ENCODE measurements around the gene ITFG2.

Gene ITFG2

DNA sequence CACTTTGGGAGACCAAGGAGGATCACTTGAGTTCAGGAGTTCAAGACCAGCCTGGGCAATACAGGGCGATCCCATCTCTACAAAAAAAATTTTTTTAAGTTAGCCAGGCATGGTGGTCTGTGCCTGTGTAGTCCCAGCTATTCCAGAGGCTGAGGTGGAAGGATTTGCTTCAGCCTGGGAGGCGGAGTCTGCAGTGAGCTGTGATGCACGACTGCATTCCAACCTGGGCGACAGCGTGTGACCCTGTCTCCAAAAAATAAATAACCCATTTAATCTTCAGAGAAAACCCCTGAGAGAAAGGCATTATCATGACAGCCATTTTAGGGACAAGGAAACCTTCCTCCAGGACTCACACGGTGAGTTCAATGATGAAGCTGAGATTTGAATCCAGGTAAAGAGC is 21.4 kb upstream of the ITFG2 start:
- peaks cover under 1% of the 10 kb centered on the region for H3K4me1 Mint-ChIP-seq
- DNase-seq (no peak), ATAC-seq (no peak)
- no peak overlapping the region for H3K27ac Mint-ChIP-seq
- H3K4me3 Mint-ChIP-seq = no peak overlapping the region
- H3K9me3 Mint-ChIP-seq = no peaks in the 10 kb centered on the region
- peaks cover 6% of the 10 kb centered on the region for H3K27me3 Mint-ChIP-seq

- H3K27me3 Mint-ChIP-seq = peaks cover 6% of the 10 kb centered on the region
- no peak for DNase-seq
- H3K9me3 Mint-ChIP-seq = no peaks in the 10 kb centered on the region
- no peak for ATAC-seq
- H3K4me3 Mint-ChIP-seq = peak overlapping the region in 1 of 2 donors; percentile 79
- peaks cover 19% of the 10 kb centered on the region for H3K4me1 Mint-ChIP-seq
- no peak overlapping the region for H3K27ac Mint-ChIP-seq
These were observed 19.6 kb upstream of the ITFG2 start for GRCh38 chr12:2792671-2793500.

GRCh38 chr12:2793561-2793960 is 18.9 kb upstream of the ITFG2 start:
- peaks cover 26% of the 10 kb centered on the region for H3K4me1 Mint-ChIP-seq
- H3K27ac Mint-ChIP-seq = no peak overlapping the region
- no peaks in the 10 kb centered on the region for H3K9me3 Mint-ChIP-seq
- no peak for ATAC-seq
- no peak for DNase-seq
- peak overlapping the region; percentile 79 to 84 for H3K4me3 Mint-ChIP-seq
- H3K27me3 Mint-ChIP-seq = no peaks in the 10 kb centered on the region

- Mint-ChIP-seq H3K4me1 (peaks cover 28% of the 10 kb centered on the region), H3K9me3 (no peaks in the 10 kb centered on the region), H3K27ac (peak overlapping the region in 1 of 2 donors; percentile 76), H3K27me3 (no peaks in the 10 kb centered on the region), H3K4me3 (peak overlapping the region; percentile 79 to 84)
- ATAC-seq (peak; percentile 21), DNase-seq (peak; percentile 19 to 30)
These were observed 18.2 kb upstream of the ITFG2 start for GRCh38 chr12:2794191-2794735.

DNA sequence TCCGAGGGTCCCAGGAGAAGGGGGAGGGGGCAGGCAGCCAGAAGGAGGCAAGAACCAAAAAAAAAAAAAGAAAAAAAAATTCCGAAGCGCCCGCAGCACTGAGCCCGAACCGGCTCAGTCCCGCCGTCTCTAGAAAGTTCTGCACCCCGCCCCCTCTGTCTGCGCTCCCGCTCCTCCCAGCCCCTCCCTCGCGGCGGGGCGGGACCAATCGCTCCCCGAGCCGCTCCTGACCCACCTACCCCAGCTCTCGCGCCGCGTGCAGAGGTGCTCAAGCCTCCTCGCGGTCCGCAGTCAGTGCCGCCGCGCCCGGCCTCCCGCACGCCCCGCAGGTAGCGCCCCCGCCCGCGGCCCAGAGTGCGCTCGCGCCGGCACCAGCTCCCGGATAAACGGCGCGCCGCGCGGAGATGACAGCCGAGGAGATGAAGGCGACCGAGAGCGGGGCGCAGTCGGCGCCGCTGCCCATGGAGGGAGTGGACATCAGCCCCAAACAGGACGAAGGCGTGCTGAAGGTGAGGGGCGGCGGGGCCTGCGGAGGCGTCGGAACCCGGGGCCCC is 17.7 kb upstream of the ITFG2 start, which contains the start of gene FKBP4:
FKBP4 (plus strand) TSS at position 235 of the 554 bp plus-strand sequence; CDS start at position 405, 170 bp downstream.
- peak within 1 kb of the TSS; percentile 85 to 93 for H3K4me3 Mint-ChIP-seq
- H3K4me1 Mint-ChIP-seq = peaks cover 32% of the 10 kb centered on the region
- H3K27ac Mint-ChIP-seq = peak within 1 kb of the TSS; percentile 76 to 92
- H3K27me3 Mint-ChIP-seq = no peaks in the 10 kb centered on the region
- DNase-seq (peak; percentile 84 to 87), ATAC-seq (peak; percentile 91)
- no peaks in the 10 kb centered on the region for H3K9me3 Mint-ChIP-seq

GRCh38 chr12:2795291-2796186 is 16.9 kb upstream of the ITFG2 start:
- Mint-ChIP-seq H3K4me3 (peak overlapping the region; percentile 85 to 93), H3K27me3 (no peaks in the 10 kb centered on the region), H3K27ac (peak overlapping the region; percentile 92 to 93), H3K9me3 (no peaks in the 10 kb centered on the region), H3K4me1 (peaks cover 39% of the 10 kb centered on the region)
- DNase-seq = peak; percentile 73
- peak; percentile 79 for ATAC-seq

DNA sequence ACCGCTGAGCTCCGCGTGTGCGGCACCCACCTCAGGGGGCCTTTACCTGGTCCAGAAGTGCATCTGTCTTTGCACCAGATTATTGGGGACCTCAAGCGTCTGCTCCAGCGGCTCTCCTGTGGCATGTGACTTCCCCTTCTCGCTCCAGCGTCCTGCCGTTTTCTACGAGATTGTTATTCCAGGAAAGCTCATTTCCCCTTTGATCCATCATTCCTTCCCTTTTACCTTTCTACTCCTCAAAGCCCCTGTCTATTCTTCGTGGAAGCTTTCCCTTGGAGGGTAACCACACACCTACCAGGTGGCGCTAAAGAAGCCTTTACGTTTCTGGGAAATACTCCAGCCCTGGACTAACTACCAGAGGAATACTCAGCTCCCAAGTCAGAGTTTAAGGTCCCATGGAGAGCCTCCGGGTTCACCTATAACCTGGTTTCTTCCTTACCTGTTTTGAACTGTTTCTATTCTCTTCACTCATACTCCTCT is 16.2 kb upstream of the ITFG2 start:
- no peak for DNase-seq
- Mint-ChIP-seq H3K27ac (peak overlapping the region; percentile 92 to 93), H3K9me3 (no peaks in the 10 kb centered on the region), H3K4me3 (peak overlapping the region; percentile 85 to 93), H3K27me3 (no peaks in the 10 kb centered on the region), H3K4me1 (peaks cover 45% of the 10 kb centered on the region)
- ATAC-seq = peak; percentile 2

GRCh38 chr12:2797721-2798418 is 14.6 kb upstream of the ITFG2 start:
- peaks cover 45% of the 10 kb centered on the region for H3K4me1 Mint-ChIP-seq
- H3K27ac Mint-ChIP-seq = no peak overlapping the region
- ATAC-seq = no peak
- no peak for DNase-seq
- peak overlapping the region; percentile 45 to 85 for H3K4me3 Mint-ChIP-seq
- H3K27me3 Mint-ChIP-seq = no peaks in the 10 kb centered on the region
- H3K9me3 Mint-ChIP-seq = no peaks in the 10 kb centered on the region

- Mint-ChIP-seq H3K4me1 (peaks cover 50% of the 10 kb centered on the region), H3K9me3 (no peaks in the 10 kb centered on the region), H3K27ac (peak overlapping the region; percentile 24 to 80), H3K4me3 (no peak overlapping the region), H3K27me3 (no peaks in the 10 kb centered on the region)
- ATAC-seq = no peak
- no peak for DNase-seq
These were observed 12.4 kb upstream of the ITFG2 start for GRCh38 chr12:2800046-2800570.

DNA sequence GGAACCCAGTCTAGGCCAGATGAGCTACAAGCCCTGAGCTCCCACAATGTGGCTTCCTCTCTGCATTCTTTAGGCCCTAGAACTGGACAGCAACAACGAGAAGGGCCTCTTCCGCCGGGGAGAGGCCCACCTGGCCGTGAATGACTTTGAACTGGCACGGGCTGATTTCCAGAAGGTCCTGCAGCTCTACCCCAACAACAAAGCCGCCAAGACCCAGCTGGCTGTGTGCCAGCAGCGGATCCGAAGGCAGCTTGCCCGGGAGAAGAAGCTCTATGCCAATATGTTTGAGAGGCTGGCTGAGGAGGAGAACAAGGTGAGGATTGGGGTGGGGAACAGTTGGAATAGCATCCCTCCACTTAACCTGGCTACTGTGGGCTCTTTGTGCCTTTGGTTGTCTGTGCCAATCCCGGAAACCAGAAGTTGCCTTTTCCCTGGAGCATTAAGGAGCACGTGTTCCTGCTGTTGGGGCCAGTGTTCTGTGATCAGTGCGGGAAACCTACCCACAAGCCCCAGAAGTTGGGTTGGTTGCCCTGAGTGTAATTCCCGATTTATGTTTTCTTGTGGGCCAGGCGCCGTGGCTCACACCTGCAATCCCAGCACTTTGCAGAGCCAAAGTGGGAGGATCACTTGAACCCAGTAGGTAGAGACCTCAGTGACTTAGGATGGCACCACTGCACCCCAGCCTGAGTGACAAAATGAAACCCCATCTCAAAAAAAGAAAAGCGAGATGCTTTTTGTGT is 11.3 kb upstream of the ITFG2 start:
- H3K4me1 Mint-ChIP-seq = peaks cover 48% of the 10 kb centered on the region
- H3K4me3 Mint-ChIP-seq = no peak overlapping the region
- H3K27me3 Mint-ChIP-seq = no peaks in the 10 kb centered on the region
- DNase-seq (no peak), ATAC-seq (no peak)
- no peaks in the 10 kb centered on the region for H3K9me3 Mint-ChIP-seq
- H3K27ac Mint-ChIP-seq = peak overlapping the region in 1 of 2 donors; percentile 95

GRCh38 chr12:2803635-2804392 is 8.7 kb upstream of the ITFG2 start:
- ATAC-seq (no peak), DNase-seq (no peak)
- Mint-ChIP-seq H3K27me3 (no peaks in the 10 kb centered on the region), H3K27ac (peak overlapping the region in 1 of 2 donors; percentile 65), H3K9me3 (no peaks in the 10 kb centered on the region), H3K4me3 (no peak overlapping the region), H3K4me1 (peaks cover 22% of the 10 kb centered on the region)

GRCh38 chr12:2804393-2805142 is 7.9 kb upstream of the ITFG2 start:
- H3K4me3 Mint-ChIP-seq = no peak overlapping the region
- H3K27ac Mint-ChIP-seq = peak overlapping the region in 1 of 2 donors; percentile 38
- no peaks in the 10 kb centered on the region for H3K27me3 Mint-ChIP-seq
- no peaks in the 10 kb centered on the region for H3K9me3 Mint-ChIP-seq
- DNase-seq = no peak
- ATAC-seq = no peak
- peaks cover 20% of the 10 kb centered on the region for H3K4me1 Mint-ChIP-seq

DNA sequence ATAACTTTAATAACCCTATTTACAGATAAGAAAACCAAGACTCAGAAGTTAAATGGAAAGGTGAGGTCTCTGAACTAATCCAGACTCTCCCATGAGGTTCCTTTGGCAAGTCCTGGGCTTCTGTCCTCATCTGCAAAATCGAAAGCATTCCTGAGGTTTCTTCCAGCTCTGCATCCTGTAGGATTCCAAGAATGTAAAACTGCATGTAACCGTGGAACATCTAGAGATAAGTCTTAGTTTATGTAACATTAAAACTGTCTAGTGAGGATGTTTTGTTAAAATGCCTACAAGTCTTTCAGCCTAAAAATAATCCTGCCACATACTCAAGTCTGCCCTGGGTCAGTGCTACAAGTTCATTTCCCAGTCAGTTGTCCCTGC is 7.3 kb upstream of the ITFG2 start:
- Mint-ChIP-seq H3K27ac (no peak overlapping the region), H3K27me3 (no peaks in the 10 kb centered on the region), H3K4me1 (peaks cover 15% of the 10 kb centered on the region), H3K9me3 (no peaks in the 10 kb centered on the region), H3K4me3 (no peak overlapping the region)
- ATAC-seq = no peak
- DNase-seq = no peak
